ENCODE data around the gene BTG3. TPM values are rescaled to one million over a fixed set of nuclear protein-coding genes. Genes with fewer than 3 reads are reported as not detected.

Gene BTG3
- total RNA-seq, 1 donor from 2014 or later, result 80.5 TPM

Other genes starting within 250 kb of the BTG3 start
- 0.16 and 0.33 TPM in 2 replicates for gene CXADR, start 99.9 kb downstream of the BTG3 start, total RNA-seq
- gene C21orf91, start 206.5 kb upstream of the BTG3 start, total RNA-seq, result 37.0 and 39.6 TPM in 2 replicates